Measurements from ENCODE around the gene MLLT1. TPM values are rescaled to one million over a fixed set of nuclear protein-coding genes. Genes with fewer than 3 reads are reported as not detected.
A peak's percentile ranks its signal among the peaks of the same experiment; 100 is the strongest.

Gene MLLT1
- total RNA-seq, 1 donor from 2014 or later = 65.8 TPM

DNA sequence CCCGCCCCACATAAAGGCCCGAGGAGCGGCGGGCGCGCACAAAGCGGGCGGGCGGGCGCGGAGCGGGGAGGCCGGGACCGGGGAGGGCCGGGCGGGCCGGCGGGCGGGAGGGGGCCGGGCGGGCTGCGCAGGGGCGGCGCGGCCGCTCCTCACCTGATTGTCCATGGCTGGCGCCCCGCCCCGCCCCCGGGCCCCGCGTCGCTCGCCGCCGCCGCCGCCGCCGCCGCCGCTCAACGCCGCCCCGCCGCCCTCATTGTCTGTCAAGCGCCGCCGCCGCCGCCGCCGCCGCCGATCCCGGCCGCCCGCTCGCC, 200 bp downstream of the MLLT1 start:
- Mint-ChIP-seq H3K27me3 (ENCODE audit: unreplicated experiment) (peaks cover 2% of the 10 kb centered on the region), H3K4me3 (ENCODE audit: unreplicated experiment) (peak overlapping the region; percentile 50), H3K9me3 (ENCODE audit: unreplicated experiment) (no peaks in the 10 kb centered on the region), H3K27ac (ENCODE audit: unreplicated experiment) (no peak overlapping the region), H3K4me1 (ENCODE audit: unreplicated experiment) (peaks cover 38% of the 10 kb centered on the region), H3K36me3 (ENCODE audit: unreplicated experiment) (no peaks in the 10 kb centered on the region)
- TF ChIP-seq, protein P1, sequence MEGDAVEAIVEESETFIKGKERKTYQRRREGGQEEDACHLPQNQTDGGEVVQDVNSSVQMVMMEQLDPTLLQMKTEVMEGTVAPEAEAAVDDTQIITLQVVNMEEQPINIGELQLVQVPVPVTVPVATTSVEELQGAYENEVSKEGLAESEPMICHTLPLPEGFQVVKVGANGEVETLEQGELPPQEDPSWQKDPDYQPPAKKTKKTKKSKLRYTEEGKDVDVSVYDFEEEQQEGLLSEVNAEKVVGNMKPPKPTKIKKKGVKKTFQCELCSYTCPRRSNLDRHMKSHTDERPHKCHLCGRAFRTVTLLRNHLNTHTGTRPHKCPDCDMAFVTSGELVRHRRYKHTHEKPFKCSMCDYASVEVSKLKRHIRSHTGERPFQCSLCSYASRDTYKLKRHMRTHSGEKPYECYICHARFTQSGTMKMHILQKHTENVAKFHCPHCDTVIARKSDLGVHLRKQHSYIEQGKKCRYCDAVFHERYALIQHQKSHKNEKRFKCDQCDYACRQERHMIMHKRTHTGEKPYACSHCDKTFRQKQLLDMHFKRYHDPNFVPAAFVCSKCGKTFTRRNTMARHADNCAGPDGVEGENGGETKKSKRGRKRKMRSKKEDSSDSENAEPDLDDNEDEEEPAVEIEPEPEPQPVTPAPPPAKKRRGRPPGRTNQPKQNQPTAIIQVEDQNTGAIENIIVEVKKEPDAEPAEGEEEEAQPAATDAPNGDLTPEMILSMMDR (IDR thresholded peaks at IDR 0.05) = no peak
- no peak for DNase-seq (ENCODE audit: extremely low spot score, unreplicated experiment)

DNA sequence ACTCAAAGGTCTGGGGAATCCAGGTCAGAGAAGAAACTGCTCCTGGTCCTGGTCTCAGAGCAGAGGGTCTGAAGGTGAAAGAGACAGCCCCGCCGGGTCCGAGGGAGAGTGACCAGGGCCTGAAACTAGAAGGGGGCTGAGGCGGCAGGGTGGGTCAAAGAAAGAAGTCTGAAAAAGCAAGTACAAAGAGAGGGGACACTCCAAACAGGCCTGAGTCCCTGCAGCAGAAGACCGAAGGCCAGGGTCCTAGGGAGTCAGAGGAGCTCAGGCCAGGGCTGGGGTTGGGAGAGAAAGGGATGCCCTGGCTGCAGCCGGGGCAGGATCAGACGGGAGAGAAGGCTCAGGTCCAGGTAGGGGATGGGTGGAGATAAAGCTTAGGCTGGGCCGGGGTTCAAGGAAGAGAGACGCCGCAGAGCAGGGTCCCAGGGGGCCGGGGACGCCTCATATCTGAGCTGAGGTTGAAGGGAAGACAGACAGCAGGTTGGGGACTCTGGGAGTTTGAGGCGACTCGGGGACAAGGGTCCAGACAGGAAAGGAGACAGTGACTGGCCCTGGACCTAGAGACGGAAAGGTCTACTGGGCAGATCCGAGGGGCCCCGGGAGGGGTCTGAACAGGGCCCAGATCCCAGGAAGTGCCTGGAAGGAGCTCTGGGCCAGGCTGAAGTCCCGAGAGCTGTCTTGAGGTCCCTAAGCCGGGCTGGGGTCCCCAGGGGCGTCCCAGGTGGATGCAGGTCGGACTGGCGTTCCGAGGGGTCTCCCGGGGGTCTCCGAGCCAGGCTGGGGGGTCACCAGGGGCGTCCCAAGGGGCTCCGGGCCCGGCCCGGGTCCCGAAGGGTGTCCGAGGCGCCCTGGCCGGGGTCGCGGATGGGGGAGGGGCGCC, 795 bp downstream of the MLLT1 start:
- Mint-ChIP-seq H3K9me3 (ENCODE audit: unreplicated experiment) (no peaks in the 10 kb centered on the region), H3K27me3 (ENCODE audit: unreplicated experiment) (peaks cover 2% of the 10 kb centered on the region), H3K27ac (ENCODE audit: unreplicated experiment) (peak overlapping the region; percentile 93), H3K36me3 (ENCODE audit: unreplicated experiment) (no peaks in the 10 kb centered on the region), H3K4me3 (ENCODE audit: unreplicated experiment) (peak overlapping the region; percentile 95), H3K4me1 (ENCODE audit: unreplicated experiment) (peaks cover 44% of the 10 kb centered on the region)
- TF ChIP-seq, protein P1 (IDR thresholded peaks at IDR 0.05) = no peak
- DNase-seq (ENCODE audit: extremely low spot score, unreplicated experiment) = no peak

DNA sequence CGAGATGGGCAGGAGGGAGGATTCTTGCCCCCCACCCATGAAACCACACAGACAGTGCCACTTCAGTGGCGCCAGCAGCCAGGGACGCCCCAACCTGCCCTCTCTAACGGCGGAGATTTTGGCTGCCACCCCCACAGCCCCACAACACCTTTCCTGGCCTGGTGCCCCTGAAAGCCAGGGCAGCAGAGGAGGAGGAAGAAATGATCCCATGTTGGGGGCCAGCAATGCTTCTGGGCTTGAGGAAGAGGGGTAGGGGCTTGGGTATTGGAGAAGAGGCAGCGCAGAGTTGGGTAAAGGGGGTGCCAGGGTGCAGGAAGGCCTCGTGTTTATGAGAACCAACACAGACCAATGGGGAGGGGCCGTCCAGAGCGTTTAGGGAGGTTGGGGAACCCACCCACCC, 1.7 kb downstream of the MLLT1 start:
- H3K9me3 Mint-ChIP-seq (ENCODE audit: unreplicated experiment) = no peaks in the 10 kb centered on the region
- DNase-seq (ENCODE audit: extremely low spot score, unreplicated experiment) = no peak
- H3K4me1 Mint-ChIP-seq (ENCODE audit: unreplicated experiment) = peaks cover 54% of the 10 kb centered on the region
- no peaks in the 10 kb centered on the region for H3K36me3 Mint-ChIP-seq (ENCODE audit: unreplicated experiment)
- TF ChIP-seq, protein P1 (IDR thresholded peaks at IDR 0.05) = no peak
- peaks cover 2% of the 10 kb centered on the region for H3K27me3 Mint-ChIP-seq (ENCODE audit: unreplicated experiment)
- H3K27ac Mint-ChIP-seq (ENCODE audit: unreplicated experiment) = peak overlapping the region; percentile 6
- H3K4me3 Mint-ChIP-seq (ENCODE audit: unreplicated experiment) = peak overlapping the region; percentile 95

DNA sequence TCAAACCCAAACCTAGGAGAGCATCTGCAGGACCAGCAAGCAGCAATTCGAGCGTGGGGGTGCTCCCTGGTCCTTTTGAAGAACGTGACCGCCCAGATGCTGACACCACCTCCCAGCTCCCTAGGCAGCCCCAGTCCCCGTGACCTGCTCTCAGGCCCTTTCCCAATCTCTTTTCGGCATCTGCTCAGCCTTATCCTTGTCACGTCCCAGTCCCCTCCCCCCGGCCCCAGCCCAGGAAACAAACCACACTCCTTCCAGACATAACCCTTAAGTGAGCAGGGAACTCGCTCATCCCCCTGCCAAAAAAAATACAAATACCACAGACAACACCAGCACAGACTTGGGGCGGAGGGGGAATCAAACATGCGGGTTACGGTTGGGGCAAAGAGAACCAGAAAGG, 3.3 kb downstream of the MLLT1 start:
- TF ChIP-seq, protein P1 (IDR thresholded peaks at IDR 0.05) = no peak
- peak overlapping the region; percentile 38 for H3K4me3 Mint-ChIP-seq (ENCODE audit: unreplicated experiment)
- H3K9me3 Mint-ChIP-seq (ENCODE audit: unreplicated experiment) = no peaks in the 10 kb centered on the region
- peak overlapping the region; percentile 48 for H3K27ac Mint-ChIP-seq (ENCODE audit: unreplicated experiment)
- H3K36me3 Mint-ChIP-seq (ENCODE audit: unreplicated experiment) = no peaks in the 10 kb centered on the region
- no peak for DNase-seq (ENCODE audit: extremely low spot score, unreplicated experiment)
- H3K27me3 Mint-ChIP-seq (ENCODE audit: unreplicated experiment) = no peaks in the 10 kb centered on the region
- peaks cover 70% of the 10 kb centered on the region for H3K4me1 Mint-ChIP-seq (ENCODE audit: unreplicated experiment)

DNA sequence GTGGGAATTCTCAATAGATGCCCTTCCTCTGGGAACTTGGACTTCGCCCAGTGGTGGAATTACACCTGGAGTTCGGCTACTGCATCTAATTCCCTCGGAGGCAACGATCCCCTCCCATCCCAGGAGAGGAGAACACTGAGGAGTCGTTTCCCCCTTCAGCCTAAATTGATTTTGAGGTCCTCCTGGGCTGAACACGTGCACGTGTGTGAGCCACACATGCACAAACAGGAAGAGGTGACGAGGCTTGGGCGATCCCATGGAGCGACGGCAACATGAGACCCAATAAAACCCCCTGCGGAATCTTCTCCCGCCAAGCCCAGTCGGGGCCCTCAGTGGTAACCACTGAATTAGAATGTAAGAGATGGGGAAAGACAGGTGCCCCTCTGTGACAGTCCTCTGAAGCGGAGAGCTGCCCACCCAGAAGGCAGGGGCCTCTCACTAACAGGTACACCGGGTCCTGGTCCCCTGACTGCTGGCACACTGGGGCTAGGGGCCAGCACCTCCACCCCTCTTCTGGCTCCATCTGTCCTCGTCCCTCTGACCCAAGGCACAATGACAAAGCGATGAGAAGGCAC, 4.5 kb downstream of the MLLT1 start:
- TF ChIP-seq, protein P1 (IDR thresholded peaks at IDR 0.05) = no peak
- H3K36me3 Mint-ChIP-seq (ENCODE audit: unreplicated experiment) = peaks cover 4% of the 10 kb centered on the region
- H3K4me3 Mint-ChIP-seq (ENCODE audit: unreplicated experiment) = no peak overlapping the region
- DNase-seq (ENCODE audit: extremely low spot score, unreplicated experiment) = no peak
- H3K9me3 Mint-ChIP-seq (ENCODE audit: unreplicated experiment) = no peaks in the 10 kb centered on the region
- H3K27ac Mint-ChIP-seq (ENCODE audit: unreplicated experiment) = peak overlapping the region; percentile 97
- peaks cover 77% of the 10 kb centered on the region for H3K4me1 Mint-ChIP-seq (ENCODE audit: unreplicated experiment)
- H3K27me3 Mint-ChIP-seq (ENCODE audit: unreplicated experiment) = no peaks in the 10 kb centered on the region

All from osteocyte (in vitro differentiated cells).